Karpas-422 (cell line): Measurements from ENCODE around the gene FAR2. TPM values are rescaled to one million over a fixed set of nuclear protein-coding genes. Genes with fewer than 3 reads are reported as not detected.

Experiments
- DNase-seq: peaks from one replicate; pipeline ENCODE4 v3.0.0-alpha.2; 2015
- H2AFZ ChIP-seq: fragments of 200-600 bp; sonication (generic); 2 replicates; pipeline ENCODE4 v1.6.1; 2014; ENCODE audit warnings: antibody characterized with exemption, low read length, mixed read lengths
- H3K27ac ChIP-seq: fragments of 200-600 bp; sonication (generic); 2 replicates; pipeline ENCODE4 v1.5.1; 2014; ENCODE audit warnings: mild to moderate bottlenecking, low read length, moderate library complexity
- H3K27me3 ChIP-seq: fragments of 200-600 bp; sonication (generic); 2 replicates; pipeline ENCODE4 v1.6.1; 2014; ENCODE audit warnings: low read length, mixed read lengths
- H3K36me3 ChIP-seq: fragments of 200-600 bp; sonication (generic); 2 replicates; pipeline ENCODE4 v1.6.1; 2014; ENCODE audit warnings: low read length, mixed read lengths; ENCODE audit not compliant: insufficient read depth
- H3K4me1 ChIP-seq: fragments of 200-600 bp; sonication (generic); 2 replicates; pipeline ENCODE4 v1.6.1; 2014; ENCODE audit warnings: mild to moderate bottlenecking, low read length, mixed read lengths
- H3K4me2 ChIP-seq: fragments of 200-600 bp; sonication (generic); 2 replicates; pipeline ENCODE4 v1.6.1; 2014; ENCODE audit warnings: low read length, low read depth, mild to moderate bottlenecking; ENCODE audit not compliant: poor library complexity, severe bottlenecking
- H3K4me3 ChIP-seq: fragments of 200-600 bp; sonication (generic); 2 replicates; pipeline ENCODE4 v1.5.1; 2014; ENCODE audit warnings: mild to moderate bottlenecking, antibody characterized with exemption, low read length, mixed read lengths
- H3K79me2 ChIP-seq: fragments of 200-600 bp; sonication (generic); 2 replicates; pipeline ENCODE4 v1.6.1; 2014; ENCODE audit warnings: mild to moderate bottlenecking, low read length, mixed read lengths
- H3K9ac ChIP-seq: fragments of 200-600 bp; sonication (generic); 2 replicates; pipeline ENCODE4 v1.6.0; 2014; ENCODE audit warnings: low read length
- H3K9me2 ChIP-seq: fragments of 200-600 bp; sonication (generic), shearing (Covaris generic); replicated peaks from 2 replicates; pipeline ENCODE4 v1.6.0; 2014; ENCODE audit warnings: mild to moderate bottlenecking, low read length, moderate library complexity; ENCODE audit not compliant: insufficient read depth
- H3K9me3 ChIP-seq: fragments of 300-700, 200-600 bp; sonication (generic); 2 replicates; pipeline ENCODE4 v1.6.1; 2014; ENCODE audit warnings: low read length, mixed read lengths
- H4K20me1 ChIP-seq: fragments of 200-600 bp; sonication (generic); 2 replicates; pipeline ENCODE4 v1.6.1; 2014; ENCODE audit warnings: mild to moderate bottlenecking, antibody characterized with exemption, low read length, low read depth; ENCODE audit not compliant: insufficient read depth
- total RNA-seq: library from RNA; depleted of rRNA; stranded (reverse); fragments of >200 nt; shearing (Covaris generic); gene quantifications from 2 replicates; pipeline ENCODE4 v1.2.3, GENCODE V29; 2014; ENCODE audit warnings: low replicate concordance

The FAR2 gene
- total RNA-seq, 1 experiment from 2014 or later: not detected

- no peaks in the 10 kb centered on the region for H3K27me3 ChIP-seq
- H3K4me1 ChIP-seq: no peaks in the 10 kb centered on the region
- no peak overlapping the region for H3K4me3 ChIP-seq
- no peaks in the 10 kb centered on the region for H4K20me1 ChIP-seq
- no peaks in the 10 kb centered on the region for H3K9me3 ChIP-seq
- no peak for DNase-seq
- no peaks in the 10 kb centered on the region for H3K79me2 ChIP-seq
- H2AFZ ChIP-seq: no peak overlapping the region
- no peak overlapping the region for H3K9ac ChIP-seq
- no peaks in the 10 kb centered on the region for H3K36me3 ChIP-seq
- H3K4me2 ChIP-seq: no peak overlapping the region
- no peak overlapping the region for H3K27ac ChIP-seq
- no peaks in the 10 kb centered on the region for H3K9me2 ChIP-seq
Observed at GRCh38 chr12:29216797-29217575, 67.9 kb downstream of the FAR2 start.

GRCh38 chr12:29220632-29221336 is 71.7 kb downstream of the FAR2 start:
- Histone ChIP-seq H3K9me3 (no peaks in the 10 kb centered on the region), H3K36me3 (no peaks in the 10 kb centered on the region), H3K4me1 (peaks cover 10% of the 10 kb centered on the region), H3K4me3 (no peak overlapping the region), H4K20me1 (no peaks in the 10 kb centered on the region), H3K9me2 (no peaks in the 10 kb centered on the region), H3K9ac (no peak overlapping the region), H3K27me3 (no peaks in the 10 kb centered on the region), H3K4me2 (no peak overlapping the region), H2AFZ (no peak overlapping the region), H3K79me2 (no peaks in the 10 kb centered on the region), H3K27ac (no peak overlapping the region)
- no peak for DNase-seq

- DNase-seq: no peak
- H3K27me3 ChIP-seq: no peaks in the 10 kb centered on the region
- H4K20me1 ChIP-seq: no peaks in the 10 kb centered on the region
- H3K4me2 ChIP-seq: no peak overlapping the region
- H3K27ac ChIP-seq: no peak overlapping the region
- H3K9me2 ChIP-seq: no peaks in the 10 kb centered on the region
- no peaks in the 10 kb centered on the region for H3K36me3 ChIP-seq
- H3K4me3 ChIP-seq: no peak overlapping the region
- peaks cover 10% of the 10 kb centered on the region for H3K4me1 ChIP-seq
- H3K79me2 ChIP-seq: no peaks in the 10 kb centered on the region
- no peak overlapping the region for H3K9ac ChIP-seq
- H2AFZ ChIP-seq: no peak overlapping the region
- no peaks in the 10 kb centered on the region for H3K9me3 ChIP-seq
Observed at GRCh38 chr12:29222200-29222599, 73.1 kb downstream of the FAR2 start.

- Histone ChIP-seq H3K9ac (no peak overlapping the region), H3K4me3 (no peak overlapping the region), H3K9me2 (no peaks in the 10 kb centered on the region), H3K79me2 (no peaks in the 10 kb centered on the region), H3K36me3 (no peaks in the 10 kb centered on the region), H3K27me3 (no peaks in the 10 kb centered on the region), H3K4me2 (no peak overlapping the region), H3K4me1 (peaks cover 10% of the 10 kb centered on the region), H3K9me3 (no peaks in the 10 kb centered on the region), H3K27ac (no peak overlapping the region), H2AFZ (no peak overlapping the region), H4K20me1 (no peaks in the 10 kb centered on the region)
- no peak for DNase-seq
Observed at GRCh38 chr12:29223426-29223825, 74.3 kb downstream of the FAR2 start.

- no peaks in the 10 kb centered on the region for H3K9me2 ChIP-seq
- H3K4me3 ChIP-seq: no peak overlapping the region
- peaks cover 10% of the 10 kb centered on the region for H3K4me1 ChIP-seq
- no peaks in the 10 kb centered on the region for H3K27me3 ChIP-seq
- no peaks in the 10 kb centered on the region for H3K36me3 ChIP-seq
- no peak for DNase-seq
- H3K9me3 ChIP-seq: no peaks in the 10 kb centered on the region
- no peak overlapping the region for H2AFZ ChIP-seq
- H3K79me2 ChIP-seq: no peaks in the 10 kb centered on the region
- no peak overlapping the region for H3K4me2 ChIP-seq
- H4K20me1 ChIP-seq: no peaks in the 10 kb centered on the region
- H3K9ac ChIP-seq: no peak overlapping the region
- H3K27ac ChIP-seq: no peak overlapping the region
Observed at GRCh38 chr12:29223956-29224543, 75.0 kb downstream of the FAR2 start.

- Histone ChIP-seq H3K79me2 (no peaks in the 10 kb centered on the region), H3K4me3 (no peak overlapping the region), H3K9ac (no peak overlapping the region), H3K9me3 (no peaks in the 10 kb centered on the region), H3K36me3 (no peaks in the 10 kb centered on the region), H4K20me1 (no peaks in the 10 kb centered on the region), H3K4me1 (peaks cover 10% of the 10 kb centered on the region), H3K27me3 (no peaks in the 10 kb centered on the region), H3K4me2 (no peak overlapping the region), H3K9me2 (no peaks in the 10 kb centered on the region), H2AFZ (no peak overlapping the region), H3K27ac (no peak overlapping the region)
- DNase-seq: no peak
Observed at GRCh38 chr12:29224572-29224971, 75.5 kb downstream of the FAR2 start.

- Histone ChIP-seq H3K9me2 (no peaks in the 10 kb centered on the region), H3K36me3 (no peaks in the 10 kb centered on the region), H3K4me3 (no peak overlapping the region), H3K27me3 (no peaks in the 10 kb centered on the region), H3K27ac (no peak overlapping the region), H3K4me2 (no peak overlapping the region), H3K4me1 (peaks cover 10% of the 10 kb centered on the region), H3K9me3 (no peaks in the 10 kb centered on the region), H3K79me2 (no peaks in the 10 kb centered on the region), H2AFZ (no peak overlapping the region), H4K20me1 (no peaks in the 10 kb centered on the region), H3K9ac (no peak overlapping the region)
- no peak for DNase-seq
Observed at GRCh38 chr12:29225834-29226233, 76.8 kb downstream of the FAR2 start.

- no peaks in the 10 kb centered on the region for H3K79me2 ChIP-seq
- peaks cover 10% of the 10 kb centered on the region for H3K4me1 ChIP-seq
- no peaks in the 10 kb centered on the region for H3K9me3 ChIP-seq
- no peaks in the 10 kb centered on the region for H3K36me3 ChIP-seq
- no peak overlapping the region for H3K4me3 ChIP-seq
- H3K4me2 ChIP-seq: no peak overlapping the region
- H3K9me2 ChIP-seq: no peaks in the 10 kb centered on the region
- H3K27me3 ChIP-seq: no peaks in the 10 kb centered on the region
- no peak overlapping the region for H2AFZ ChIP-seq
- no peaks in the 10 kb centered on the region for H4K20me1 ChIP-seq
- no peak for DNase-seq
- H3K27ac ChIP-seq: no peak overlapping the region
- no peak overlapping the region for H3K9ac ChIP-seq
Observed at GRCh38 chr12:29226616-29227015, 77.5 kb downstream of the FAR2 start.
